Pancreas (tissue), 10 donors: ENCODE data around the gene PTPRO. TPM values are rescaled to one million over a fixed set of nuclear protein-coding genes. Genes with fewer than 3 reads are reported as not detected.

Experiments
- ATAC-seq, 4 donors: fragments of 200-7000 bp; cut with Tn5 transposase; one replicate each; pipeline versions ENCODE4 v1.8.0 to v1.9.1; 2020; ENCODE audit warnings: mild to moderate bottlenecking in 4 of 4, moderate library complexity in 4 of 4
- DNase-seq, 6 donors: peaks; one replicate each; pipeline ENCODE4 v3.0.0-alpha.2; 2020
- FAIRE-seq: peaks from 2 replicates; lab custom pipeline; 2012; peaks lifted over from hg19 to GRCh38; lab: Jason Lieb, UNC
- H3K27ac ChIP-seq, 4 donors: fragments of 200-600 bp; sonication (generic); 1 replicate in 3 of 4; 2 replicates in 1 of 4; pipeline versions ENCODE4 v1.5.0 to v1.8.0; 2020
- H3K27me3 ChIP-seq, 4 donors: fragments of 200-600 bp; one replicate each; pipeline ENCODE4 v1.8.0; 2021
- H3K36me3 ChIP-seq, 3 donors: fragments of 200-600 bp; sonication (generic) in 1 of 3; one replicate each; pipeline versions ENCODE4 v1.5.0 to v1.8.0; 2020 to 2021
- H3K4me1 ChIP-seq, 3 donors: fragments of 200-600 bp; one replicate each; pipeline ENCODE4 v1.8.0; 2021
- H3K4me3 ChIP-seq, 4 donors: fragments of 200-600 bp; sonication (generic) in 2 of 4; one replicate each; pipeline versions ENCODE4 v1.5.0 to v1.8.0; 2020 to 2021
- H3K9me3 ChIP-seq, 4 donors: fragments of 200-600 bp; one replicate each; pipeline ENCODE4 v1.8.0; 2021
- CTCF ChIP-seq, 4 donors: fragments of 200-600 bp; sonication (generic) in 3 of 4; IDR thresholded peaks; one replicate each; pipeline versions ENCODE4 v1.5.0 to v1.8.0; 2021; ENCODE audit warnings: antibody characterized with exemption in 4 of 4
- WGBS, 2 donors: extraction: QIAGEN DNeasy Blood & Tissue Kit; methylation state at CpG; one replicate each; pipeline ENCODE4 v1.1.7; 2013; 5-methylcytosine and 5-hydroxymethylcytosine counted together
- intact Hi-C, 3 donors: fragments of 100-400 bp; cut with DNase I; formaldehyde crosslinking; loops; one replicate each; pipeline versions ENCODE4 v1.11.1 to v1.14.2; 2022
- polyA plus RNA-seq, 2 donors: library from polyadenylated mRNA; stranded (reverse); fragments of 200-250 nt; gene quantifications; one replicate each; pipeline ENCODE4 v1.2.3, GENCODE V29; 2013
- total RNA-seq, 6 donors: library from RNA; stranded (reverse); fragmentation: NEBNext Ultra II Directional in 4 of 6; extraction: Animal tissue kit (Norgen Biotek cat#: 25700) in 4 of 6; gene quantifications; one replicate each; pipeline versions ENCODE4 v1.2.1 to v1.2.4, GENCODE V29; 2021 to 2023
- donor health status: healthy with polysubstance abuse.
- donor health status: DM: no; HTN: no; CAD: no; lungs with moderate emphysema.
- donor health status: DM: no; HTN: no; CAD: no.
- donor health status: control.
- donor health status: control.
- donor health status: Bipolar disorder and iron deficiency.
- donor health status: DM: yes; HTN: yes; CAD: no.
- donor health status: DM: no; HTN: no; CAD: no.
- donor health status: DM: no; HTN: no; CAD: no.
- donor health status: DM: yes; HTN: yes; CAD: no.

Gene PTPRO
- total and polyA plus RNA-seq, 8 donors, result 0.11 to 2.6 (median 0.31) TPM; not detected in 1

DNA sequence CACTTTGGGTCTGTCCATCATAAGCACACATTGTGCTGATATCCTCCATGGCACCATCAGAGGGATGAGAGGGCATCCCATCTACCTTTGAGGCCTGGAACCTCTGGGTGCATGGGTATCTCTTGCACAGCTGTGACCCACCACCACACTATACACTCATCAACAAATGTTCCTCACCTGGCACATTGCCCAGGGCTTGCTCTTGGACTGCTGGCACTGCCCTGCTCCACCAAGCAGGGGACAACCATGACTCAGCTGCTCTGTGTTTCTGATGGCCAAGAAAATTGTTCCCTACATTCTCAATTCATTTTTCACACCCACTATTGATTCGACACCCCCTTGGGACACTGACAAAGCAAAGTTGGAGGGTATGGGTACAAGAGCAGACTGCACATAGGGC, 155.5 kb downstream of the PTPRO start:
- Histone ChIP-seq H3K4me3 (no peak overlapping the region), H3K27me3 (no peaks in the 10 kb centered on the region), H3K4me1 (no peaks in the 10 kb centered on the region), H3K36me3 (no peaks in the 10 kb centered on the region), H3K27ac (no peak overlapping the region), H3K9me3 (no peaks in the 10 kb centered on the region)
- FAIRE-seq (no peak), ATAC-seq (no peak), DNase-seq (peak in 1 of 6 donors; percentile 18)
- no peak for TF ChIP-seq CTCF (IDR thresholded peaks at IDR 0.05)
- 58 to 77% methylated on average over 1 of the region's 1 CpG for WGBS, 2 donors
- intact Hi-C loops, result no loop called here

DNA sequence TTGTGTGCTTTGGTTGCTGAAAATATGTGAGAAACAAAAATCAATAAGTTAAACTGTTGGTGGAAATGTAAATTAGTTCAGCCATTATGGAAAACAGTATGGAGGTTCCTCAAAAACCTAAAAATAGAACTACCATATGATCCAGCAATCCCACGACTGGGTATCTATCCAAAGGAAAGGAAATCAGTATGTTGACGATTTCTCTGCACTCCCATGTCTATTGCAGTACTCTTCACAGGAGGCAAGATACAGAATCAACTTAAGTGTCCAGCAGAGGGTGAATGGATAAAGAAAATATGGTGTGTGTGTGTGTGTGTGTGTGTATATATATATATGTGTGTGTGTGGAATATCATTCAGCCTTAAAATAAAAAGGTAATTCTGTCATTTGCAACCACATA, 159.5 kb downstream of the PTPRO start:
- H3K9me3 ChIP-seq, result no peaks in the 10 kb centered on the region
- no peaks in the 10 kb centered on the region for H3K27me3 ChIP-seq
- FAIRE-seq (no peak), DNase-seq (no peak), ATAC-seq (no peak)
- H3K27ac ChIP-seq, result no peak overlapping the region
- H3K36me3 ChIP-seq, result no peaks in the 10 kb centered on the region
- H3K4me1 ChIP-seq, result no peaks in the 10 kb centered on the region
- WGBS, 2 donors, result 45 to 53% methylated on average over 2 of the region's 2 CpGs
- TF ChIP-seq CTCF (IDR thresholded peaks at IDR 0.05), result no peak
- intact Hi-C loops, result no loop called here
- no peak overlapping the region for H3K4me3 ChIP-seq

DNA sequence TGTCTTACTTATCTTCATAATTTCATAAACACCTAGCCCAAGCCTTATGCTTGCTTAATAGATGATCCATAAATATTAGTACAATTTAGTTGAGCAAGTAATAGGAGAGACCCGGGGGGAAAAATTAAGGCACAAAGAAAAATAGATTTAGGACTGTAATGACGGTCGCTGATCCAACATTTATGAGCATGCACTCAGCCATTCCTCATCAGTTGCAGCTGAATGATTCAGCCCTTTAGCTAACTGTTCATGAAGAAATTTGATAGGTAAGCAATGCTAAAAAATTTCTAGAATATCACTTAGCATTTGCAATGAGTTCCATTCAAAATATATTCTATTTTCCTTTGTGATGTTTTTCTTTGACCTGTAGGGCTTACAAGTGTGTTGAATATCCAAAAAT, 163.2 kb downstream of the PTPRO start:
- no peak for FAIRE-seq
- ATAC-seq, result no peak
- 73 to 83% methylated on average over 3 of the region's 3 CpGs for WGBS, 2 donors
- intact Hi-C loops, result no loop called here
- Histone ChIP-seq H3K4me3 (no peak overlapping the region), H3K27ac (no peak overlapping the region), H3K36me3 (no peaks in the 10 kb centered on the region), H3K4me1 (no peaks in the 10 kb centered on the region), H3K9me3 (no peaks in the 10 kb centered on the region), H3K27me3 (no peaks in the 10 kb centered on the region)
- DNase-seq, result no peak
- no peak for TF ChIP-seq CTCF (IDR thresholded peaks at IDR 0.05)

DNA sequence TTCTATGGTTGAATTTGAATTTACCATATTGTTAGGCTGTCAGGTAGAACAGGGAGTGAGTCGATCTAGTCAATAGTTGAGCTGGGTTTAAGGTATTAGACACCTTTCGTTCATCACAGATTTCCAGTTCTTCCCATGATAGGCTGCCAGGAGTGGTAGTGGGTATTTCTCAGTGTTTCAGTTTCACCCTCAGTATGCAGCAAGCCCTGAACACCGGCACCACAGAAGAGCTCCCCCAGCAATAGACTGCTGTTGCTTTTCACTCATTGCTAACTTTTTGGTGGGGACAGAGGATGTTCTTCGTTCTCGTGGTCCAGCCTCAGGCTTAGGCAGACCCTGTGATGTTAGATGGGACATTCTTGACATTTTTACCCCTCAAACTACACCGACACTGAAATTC, 164.6 kb downstream of the PTPRO start:
- DNase-seq (no peak), ATAC-seq (no peak), FAIRE-seq (no peak)
- Histone ChIP-seq H3K4me1 (no peaks in the 10 kb centered on the region), H3K9me3 (no peaks in the 10 kb centered on the region), H3K4me3 (no peak overlapping the region), H3K27me3 (no peaks in the 10 kb centered on the region), H3K36me3 (no peaks in the 10 kb centered on the region), H3K27ac (no peak overlapping the region)
- no peak for TF ChIP-seq CTCF (IDR thresholded peaks at IDR 0.05)
- intact Hi-C loops, result no loop called here
- 63 to 83% methylated on average over 6 of the region's 6 CpGs for WGBS, 2 donors

GRCh38 chr12:15488481-15488880, 166.2 kb downstream of the PTPRO start:
- no peak overlapping the region for H3K4me3 ChIP-seq
- TF ChIP-seq CTCF (IDR thresholded peaks at IDR 0.05), result no peak
- H3K27me3 ChIP-seq, result no peaks in the 10 kb centered on the region
- H3K27ac ChIP-seq, result no peak overlapping the region
- H3K4me1 ChIP-seq, result no peaks in the 10 kb centered on the region
- peaks cover 0 to 2% (median 0%) of the 10 kb centered on the region in 4 donors for H3K9me3 ChIP-seq
- FAIRE-seq, result no peak
- H3K36me3 ChIP-seq, result no peaks in the 10 kb centered on the region
- intact Hi-C loops, result no loop called here
- no peak for DNase-seq
- ATAC-seq, result no peak
